K562 (cell line): ENCODE results near the gene PSMB2. TPM values are rescaled to one million over a fixed set of nuclear protein-coding genes. Genes with fewer than 3 reads are reported as not detected.

Experiments used
- ATF7 ChIP-seq: fragments of 450-650 bp; IDR thresholded peaks from 2 replicates; pipeline ENCODE4 v1.7.1; 2014; ENCODE audit warnings: mild to moderate bottlenecking, moderate library complexity
- BRF1 ChIP-seq: IDR thresholded peaks from 3 replicates; pipeline ENCODE4 v1.6.1; 2011; ENCODE audit warnings: borderline replicate concordance, mild to moderate bottlenecking; ENCODE audit not compliant: insufficient read length; ENCODE audit errors: extremely low read depth
- ELK1 ChIP-seq: sonication (generic); formaldehyde crosslinking; IDR thresholded peaks from 2 replicates; pipeline ENCODE4 v1.8.1; 2022; ENCODE audit warnings: missing genetic modification reagents
- GABPA ChIP-seq: fragments of 200-800 bp; sonication (Bioruptor generic); conservative IDR thresholded peaks from 2 replicates; pipeline ENCODE4 v1.6.1; 2016; ENCODE audit warnings: low read depth, missing genetic modification characterization, missing compliant biosample characterization
- HCFC1 ChIP-seq: IDR thresholded peaks from 2 replicates; pipeline ENCODE4 v1.6.1; 2012; ENCODE audit warnings: low read depth, low read length, improper control_type of control experiment
- HNRNPL ChIP-seq: fragments of 200-400 bp; formaldehyde crosslinking; IDR thresholded peaks from 2 replicates; pipeline ENCODE4 v1.6.1; 2017; ENCODE audit warnings: low read depth, mild to moderate bottlenecking, low read length
- MBD2 ChIP-seq: sonication (generic); IDR thresholded peaks from 2 replicates; pipeline ENCODE4 v1.6.1; 2016; ENCODE audit warnings: low read depth, borderline replicate concordance
- PHTF2 ChIP-seq: fragments of 250-450 bp; sonication (Bioruptor Pico); IDR thresholded peaks from 2 replicates; pipeline ENCODE4 v1.5.0; 2021; ENCODE audit warnings: mild to moderate bottlenecking
- RBM22 ChIP-seq: fragments of 200-400 bp; formaldehyde crosslinking; IDR thresholded peaks from 2 replicates; pipeline ENCODE4 v1.6.1; 2018; ENCODE audit warnings: low read length, low read depth; ENCODE audit not compliant: poor library complexity, severe bottlenecking
- RBM25 ChIP-seq: fragments of 200-400 bp; formaldehyde crosslinking; IDR thresholded peaks from 2 replicates; pipeline ENCODE4 v1.6.1; 2018; ENCODE audit warnings: low read length, low read depth, moderate library complexity; ENCODE audit not compliant: severe bottlenecking
- SOX6 ChIP-seq: fragments of 450-650 bp; IDR thresholded peaks from 2 replicates; pipeline ENCODE4 v1.6.1; 2014; ENCODE audit warnings: mild to moderate bottlenecking
- TRIM25 ChIP-seq: fragments of 450-650 bp; IDR thresholded peaks from 2 replicates; pipeline ENCODE4 v1.7.0; 2016; ENCODE audit warnings: borderline replicate concordance
- polyA plus RNA-seq, 8 experiments: library from polyadenylated mRNA; depleted of rRNA in 4 of 8; stranded (reverse) in 5 of 8; unstranded in 3 of 8; fragments of >200 nt; fragmentation: Nextera tagmentation in 2 of 8; fragmentation: Illumina TruSeq in 1 of 8; extraction: Ambion mirVana in 2 of 8; extraction: Trizol in 1 of 8; gene quantifications; 2 replicates each; pipeline versions ENCODE4 v1.2.1 to v1.2.3, GENCODE V29; 2011 to 2014; ENCODE audit warnings: inconsistent platforms in 1 of 8, missing spikeins in 1 of 8
- total RNA-seq, 7 experiments: library from RNA; depleted of rRNA in 6 of 7; stranded (reverse); fragments of >200 nt in 6 of 7; fragmentation: Illumina TruSeq in 2 of 7; extraction: Trizol in 2 of 7; gene quantifications; 2 replicates each; pipeline versions ENCODE4 v1.2.1 to v1.2.3, GENCODE V29; 2011 to 2021; ENCODE audit warnings: low replicate concordance in 1 of 7

Gene PSMB2
- total and polyA plus RNA-seq, 9 of the 15 experiments (the other 6 are each of a cell fraction or from before 2014, with no cell fraction given), result 71.7 to 543 (median 165) TPM

- TF ChIP-seq ELK1 (CRISPR knock-in tag) (0 out of 2 replicates have a peak, but pooled peaks have one; percentile 48), TRIM25 (no peak), RBM22 (no peak), GABPA (tag) (no peak), BRF1 (no peak), HCFC1 (no peak), HNRNPL (no peak), SOX6 (no peak), MBD2 (no peak), ATF7 (no peak), RBM25 (peak; percentile 86), PHTF2 (CRISPR knock-in tag) (no peak)
These were observed 47.1 kb downstream of the PSMB2 start (continued) for GRCh38 chr1:35594005-35594760.
